ENCODE measurements around the gene SMPD2.

SMPD2 gene

GRCh38 chr6:109440331-109441068 lies at the start of gene SMPD2, which contains the start of gene PPIL6:
SMPD2 (plus strand) TSS chr6:109440724; CDS start chr6:109441122, 398 bp downstream.
PPIL6 (minus strand) TSS chr6:109440628; CDS start chr6:109440590, 38 bp downstream.
- peak within 1 kb of the TSS; percentile 75 to 93 for H3K27ac ChIP-seq
- DNase-seq (ENCODE audit: low spot score) = peak; percentile 95

GRCh38 chr6:109393157-109393885 lies 47.2 kb upstream of the SMPD2 start:
- no peak for TF ChIP-seq CTCF (IDR thresholded peaks at IDR 0.05)
- H3K4me3 ChIP-seq = no peak overlapping the region
- no peak for DNase-seq (ENCODE audit: low spot score)
- H3K27ac ChIP-seq = no peak overlapping the region

More at GRCh38 chr6:109440331-109441068, at the start of gene SMPD2, which contains the start of gene PPIL6:
- peak within 1 kb of the TSS; percentile 91 for H3K4me3 ChIP-seq
- TF ChIP-seq CTCF (IDR thresholded peaks at IDR 0.05) = no peak

- no peak for TF ChIP-seq CTCF (IDR thresholded peaks at IDR 0.05)
- Histone ChIP-seq H3K27ac (no peak overlapping the region), H3K4me3 (no peak overlapping the region)
- DNase-seq (ENCODE audit: low spot score) = no peak
These were observed 46.6 kb upstream of the SMPD2 start for GRCh38 chr6:109393886-109394281.

- DNase-seq (ENCODE audit: low spot score) = no peak
- H3K4me3 ChIP-seq = no peak overlapping the region
- TF ChIP-seq CTCF (IDR thresholded peaks at IDR 0.05) = no peak
- H3K27ac ChIP-seq = no peak overlapping the region
These were observed 44.3 kb upstream of the SMPD2 start for GRCh38 chr6:109396046-109396718.

GRCh38 chr6:109397020-109397419 lies 43.5 kb upstream of the SMPD2 start:
- TF ChIP-seq CTCF (IDR thresholded peaks at IDR 0.05) = no peak
- no peak overlapping the region for H3K27ac ChIP-seq
- DNase-seq (ENCODE audit: low spot score) = no peak

GRCh38 chr6:109406196-109406595 lies 34.3 kb upstream of the SMPD2 start:
- no peak for DNase-seq (ENCODE audit: low spot score)
- H3K4me3 ChIP-seq = no peak overlapping the region
- H3K27ac ChIP-seq = no peak overlapping the region
- no peak for TF ChIP-seq CTCF (IDR thresholded peaks at IDR 0.05)

More at GRCh38 chr6:109397020-109397419, 43.5 kb upstream of the SMPD2 start:
- H3K4me3 ChIP-seq = no peak overlapping the region
